ENCODE data around the gene PADI3. TPM values are rescaled to one million over a fixed set of nuclear protein-coding genes. Genes with fewer than 3 reads are reported as not detected.

PADI3 gene, protein sequence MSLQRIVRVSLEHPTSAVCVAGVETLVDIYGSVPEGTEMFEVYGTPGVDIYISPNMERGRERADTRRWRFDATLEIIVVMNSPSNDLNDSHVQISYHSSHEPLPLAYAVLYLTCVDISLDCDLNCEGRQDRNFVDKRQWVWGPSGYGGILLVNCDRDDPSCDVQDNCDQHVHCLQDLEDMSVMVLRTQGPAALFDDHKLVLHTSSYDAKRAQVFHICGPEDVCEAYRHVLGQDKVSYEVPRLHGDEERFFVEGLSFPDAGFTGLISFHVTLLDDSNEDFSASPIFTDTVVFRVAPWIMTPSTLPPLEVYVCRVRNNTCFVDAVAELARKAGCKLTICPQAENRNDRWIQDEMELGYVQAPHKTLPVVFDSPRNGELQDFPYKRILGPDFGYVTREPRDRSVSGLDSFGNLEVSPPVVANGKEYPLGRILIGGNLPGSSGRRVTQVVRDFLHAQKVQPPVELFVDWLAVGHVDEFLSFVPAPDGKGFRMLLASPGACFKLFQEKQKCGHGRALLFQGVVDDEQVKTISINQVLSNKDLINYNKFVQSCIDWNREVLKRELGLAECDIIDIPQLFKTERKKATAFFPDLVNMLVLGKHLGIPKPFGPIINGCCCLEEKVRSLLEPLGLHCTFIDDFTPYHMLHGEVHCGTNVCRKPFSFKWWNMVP
- total RNA-seq (not detected in 2 replicates), polyA plus RNA-seq (not detected in 2 replicates), polyA minus RNA-seq (ENCODE audit: low replicate concordance) (not detected in 2 replicates)
- polyA plus RNA-seq (2012): not detected in 2 replicates

DNA sequence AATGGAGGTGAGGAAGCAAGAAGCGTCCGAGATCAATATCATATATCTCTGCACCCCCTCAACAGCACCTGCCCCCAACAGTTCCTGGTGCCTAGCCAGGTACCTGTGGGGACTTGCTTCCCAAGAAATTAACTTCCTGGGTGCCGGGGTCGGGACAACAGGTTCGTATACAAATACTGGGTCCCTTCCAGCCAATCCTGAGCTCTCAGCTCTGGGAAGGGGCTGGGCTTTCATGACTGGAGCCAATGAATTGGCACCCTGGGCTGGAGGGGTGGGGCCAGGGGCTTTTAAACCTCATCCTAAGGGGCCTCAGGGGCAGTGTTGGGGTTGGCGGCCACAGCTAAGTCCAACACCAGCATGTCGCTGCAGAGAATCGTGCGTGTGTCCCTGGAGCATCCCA is at the start of gene PADI3:
Gene PADI3 (plus strand): TSS at position 318 of the 400 bp plus-strand sequence. CDS start 40 bp downstream, at position 358.
- no peak for DNase-seq (ENCODE audit: low read depth in 2 of 2)
- no peak within 1 kb of the TSS for H3K27ac ChIP-seq (ENCODE audit: insufficient read depth, low read length)
- H3K4me2 ChIP-seq (ENCODE audit: extremely low read depth, insufficient read depth, low read length): no peak within 1 kb of the TSS
- no peaks in the 10 kb centered on the region for H3K9me3 ChIP-seq (ENCODE audit: control insufficient read depth, insufficient read depth, low read depth, low read length)
- no peaks in the 10 kb centered on the region for H3K27me3 ChIP-seq (ENCODE audit: control insufficient read depth, insufficient read depth, low read length)
- H3K79me2 ChIP-seq (ENCODE audit: control insufficient read depth, insufficient read depth, low read length): no peaks in the 10 kb centered on the region
- H3K4me3 ChIP-seq (replicated peaks in 1 of 4; ENCODE audit: control extremely low read depth in 1 of 4, insufficient read depth in 1 of 4, low read depth in 3 of 4, low read length in 4 of 4): no peak within 1 kb of the TSS
- H3K4me1 ChIP-seq (ENCODE audit: control insufficient read depth, extremely low read depth, insufficient read depth, low read length): no peaks in the 10 kb centered on the region
- no peak for TF ChIP-seq EZH2 (IDR thresholded peaks at IDR 0.05; ENCODE audit: low read length, missing control alignments)
- TF ChIP-seq, protein P1, sequence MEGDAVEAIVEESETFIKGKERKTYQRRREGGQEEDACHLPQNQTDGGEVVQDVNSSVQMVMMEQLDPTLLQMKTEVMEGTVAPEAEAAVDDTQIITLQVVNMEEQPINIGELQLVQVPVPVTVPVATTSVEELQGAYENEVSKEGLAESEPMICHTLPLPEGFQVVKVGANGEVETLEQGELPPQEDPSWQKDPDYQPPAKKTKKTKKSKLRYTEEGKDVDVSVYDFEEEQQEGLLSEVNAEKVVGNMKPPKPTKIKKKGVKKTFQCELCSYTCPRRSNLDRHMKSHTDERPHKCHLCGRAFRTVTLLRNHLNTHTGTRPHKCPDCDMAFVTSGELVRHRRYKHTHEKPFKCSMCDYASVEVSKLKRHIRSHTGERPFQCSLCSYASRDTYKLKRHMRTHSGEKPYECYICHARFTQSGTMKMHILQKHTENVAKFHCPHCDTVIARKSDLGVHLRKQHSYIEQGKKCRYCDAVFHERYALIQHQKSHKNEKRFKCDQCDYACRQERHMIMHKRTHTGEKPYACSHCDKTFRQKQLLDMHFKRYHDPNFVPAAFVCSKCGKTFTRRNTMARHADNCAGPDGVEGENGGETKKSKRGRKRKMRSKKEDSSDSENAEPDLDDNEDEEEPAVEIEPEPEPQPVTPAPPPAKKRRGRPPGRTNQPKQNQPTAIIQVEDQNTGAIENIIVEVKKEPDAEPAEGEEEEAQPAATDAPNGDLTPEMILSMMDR (conservative IDR thresholded peaks at IDR 0.05 in 1 of 2, IDR thresholded peaks at IDR 0.05 in 1 of 2; ENCODE audit: low read depth in 1 of 2, low read length in 2 of 2): no peak
- H3K9ac ChIP-seq (ENCODE audit: insufficient read depth, low read length): no peak within 1 kb of the TSS
- H2AFZ ChIP-seq (ENCODE audit: low read length): no peak within 1 kb of the TSS
- H4K20me1 ChIP-seq (ENCODE audit: control insufficient read depth, extremely low read depth, insufficient read depth, low read length): no peaks in the 10 kb centered on the region
- no peaks in the 10 kb centered on the region for H3K36me3 ChIP-seq (ENCODE audit: control insufficient read depth, insufficient read depth, low read length)

DNA sequence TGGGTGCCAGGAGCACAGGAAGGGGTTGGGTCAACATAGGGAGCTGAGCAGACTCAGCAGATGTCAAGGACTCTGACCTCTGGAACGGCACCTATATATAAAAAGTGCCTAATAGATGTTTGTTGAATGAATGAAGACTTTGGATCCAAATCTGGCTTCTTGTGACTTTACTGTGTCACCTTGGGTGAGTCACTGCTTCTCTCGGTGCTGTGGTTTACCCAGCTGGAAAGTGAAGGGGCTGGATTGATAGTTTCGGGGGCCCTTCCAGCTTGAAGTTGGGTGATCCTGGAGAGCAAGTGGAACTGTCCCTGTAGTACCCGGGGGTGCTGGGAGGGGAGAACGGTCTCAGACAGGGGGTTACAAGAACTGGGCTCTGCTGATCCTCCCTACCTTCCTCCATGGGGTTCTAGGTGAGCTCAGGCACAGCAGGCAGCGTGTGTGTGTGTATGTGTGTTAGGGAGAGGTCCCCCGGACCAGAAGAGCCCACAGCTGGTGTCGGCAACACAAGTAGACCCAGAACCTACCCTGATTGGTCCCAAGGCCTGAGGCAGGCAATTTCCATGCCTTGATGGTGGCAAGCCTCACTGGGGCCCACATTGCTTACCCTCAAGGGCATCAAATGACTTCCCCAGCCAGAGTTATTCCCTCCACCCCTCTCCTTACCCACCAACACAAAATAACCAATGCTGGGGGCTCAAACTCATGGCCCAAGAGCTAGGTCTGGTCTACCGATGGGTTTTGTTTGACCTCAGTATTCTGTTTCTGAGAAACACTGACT is 49.4 kb upstream of the PADI3 start:
- no peak overlapping the region for H3K4me2 ChIP-seq (ENCODE audit: extremely low read depth, insufficient read depth, low read length)
- H3K9me3 ChIP-seq (ENCODE audit: control insufficient read depth, insufficient read depth, low read depth, low read length): no peaks in the 10 kb centered on the region
- peak in 1 of 2 donors; percentile 51 for DNase-seq (ENCODE audit: low read depth in 2 of 2)
- H3K27ac ChIP-seq (ENCODE audit: insufficient read depth, low read length): no peak overlapping the region
- H3K4me3 ChIP-seq (replicated peaks in 1 of 4; ENCODE audit: control extremely low read depth in 1 of 4, insufficient read depth in 1 of 4, low read depth in 3 of 4, low read length in 4 of 4): no peak overlapping the region
- H3K36me3 ChIP-seq (ENCODE audit: control insufficient read depth, insufficient read depth, low read length): no peaks in the 10 kb centered on the region
- TF ChIP-seq EZH2 (IDR thresholded peaks at IDR 0.05; ENCODE audit: low read length, missing control alignments): no peak
- TF ChIP-seq, protein P1 (conservative IDR thresholded peaks at IDR 0.05 in 1 of 2, IDR thresholded peaks at IDR 0.05 in 1 of 2; ENCODE audit: low read depth in 1 of 2, low read length in 2 of 2): no peak
- H2AFZ ChIP-seq (ENCODE audit: low read length): no peak overlapping the region
- no peaks in the 10 kb centered on the region for H3K79me2 ChIP-seq (ENCODE audit: control insufficient read depth, insufficient read depth, low read length)
- H3K27me3 ChIP-seq (ENCODE audit: control insufficient read depth, insufficient read depth, low read length): peaks cover 6% of the 10 kb centered on the region
- H4K20me1 ChIP-seq (ENCODE audit: control insufficient read depth, extremely low read depth, insufficient read depth, low read length): no peaks in the 10 kb centered on the region
- no peak overlapping the region for H3K9ac ChIP-seq (ENCODE audit: insufficient read depth, low read length)
- peaks cover 3% of the 10 kb centered on the region for H3K4me1 ChIP-seq (ENCODE audit: control insufficient read depth, extremely low read depth, insufficient read depth, low read length)

DNA sequence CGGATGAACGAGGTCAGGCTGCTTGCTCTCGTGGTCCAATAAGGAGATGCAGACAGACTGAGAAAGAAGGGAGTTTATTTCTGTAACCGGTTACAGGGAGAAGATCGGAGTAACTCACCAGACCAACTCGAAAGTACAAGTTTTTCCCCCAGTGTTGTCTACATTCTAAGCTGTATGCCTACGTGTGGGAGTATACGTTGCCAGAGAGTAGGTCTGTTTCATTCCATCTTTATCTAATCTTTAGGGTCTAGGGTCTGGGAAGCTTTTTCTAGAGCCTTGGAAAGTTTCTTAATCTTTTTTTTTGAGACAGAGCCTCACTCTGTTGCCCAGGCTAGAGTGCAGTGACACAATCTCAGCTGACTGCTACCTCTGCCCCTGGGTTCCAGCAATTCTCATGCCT is 48.7 kb upstream of the PADI3 start:
- Histone ChIP-seq H3K9ac (ENCODE audit: insufficient read depth, low read length) (no peak overlapping the region), H3K9me3 (ENCODE audit: control insufficient read depth, insufficient read depth, low read depth, low read length) (no peaks in the 10 kb centered on the region), H3K4me3 (replicated peaks in 1 of 4; ENCODE audit: control extremely low read depth in 1 of 4, insufficient read depth in 1 of 4, low read depth in 3 of 4, low read length in 4 of 4) (no peak overlapping the region), H3K4me2 (ENCODE audit: extremely low read depth, insufficient read depth, low read length) (no peak overlapping the region), H3K36me3 (ENCODE audit: control insufficient read depth, insufficient read depth, low read length) (no peaks in the 10 kb centered on the region), H3K27ac (ENCODE audit: insufficient read depth, low read length) (no peak overlapping the region), H3K27me3 (ENCODE audit: control insufficient read depth, insufficient read depth, low read length) (peaks cover 6% of the 10 kb centered on the region), H3K79me2 (ENCODE audit: control insufficient read depth, insufficient read depth, low read length) (no peaks in the 10 kb centered on the region), H3K4me1 (ENCODE audit: control insufficient read depth, extremely low read depth, insufficient read depth, low read length) (peaks cover 3% of the 10 kb centered on the region), H2AFZ (ENCODE audit: low read length) (no peak overlapping the region), H4K20me1 (ENCODE audit: control insufficient read depth, extremely low read depth, insufficient read depth, low read length) (no peaks in the 10 kb centered on the region)
- TF ChIP-seq EZH2 (IDR thresholded peaks at IDR 0.05; ENCODE audit: low read length, missing control alignments): no peak
- TF ChIP-seq, protein P1 (conservative IDR thresholded peaks at IDR 0.05 in 1 of 2, IDR thresholded peaks at IDR 0.05 in 1 of 2; ENCODE audit: low read depth in 1 of 2, low read length in 2 of 2): no peak
- DNase-seq (ENCODE audit: low read depth in 2 of 2): no peak
